ENCODE measurements around the gene ETS2.

ETS2 gene

GRCh38 chr21:38805328-38806152 lies at the start of gene ETS2:
Gene ETS2, plus strand, starts transcription at chr21:38805929. Its CDS starts 4,106 bp downstream, at chr21:38810035.
- peak; percentile 95 for DNase-seq

DNA sequence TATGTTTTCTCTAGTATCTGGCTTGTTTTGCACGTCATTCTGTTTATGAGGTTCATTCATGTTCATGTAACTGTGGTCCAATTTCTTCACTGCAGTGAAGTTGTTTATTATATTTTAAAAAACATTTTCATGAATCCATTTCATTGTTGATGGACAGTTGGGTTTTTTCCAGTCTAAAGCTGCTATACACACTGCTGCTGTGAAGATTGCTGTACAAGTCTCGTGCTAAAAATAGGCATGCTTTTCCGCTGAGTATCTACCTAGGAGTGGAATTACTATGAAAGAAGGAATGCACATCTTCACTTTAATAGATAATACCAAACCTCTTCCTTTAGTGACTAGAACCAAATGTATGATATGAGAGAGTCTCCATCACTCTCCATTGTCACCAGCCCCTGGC lies 49.0 kb upstream of the ETS2 start:
- peak; percentile 91 for DNase-seq

DNA sequence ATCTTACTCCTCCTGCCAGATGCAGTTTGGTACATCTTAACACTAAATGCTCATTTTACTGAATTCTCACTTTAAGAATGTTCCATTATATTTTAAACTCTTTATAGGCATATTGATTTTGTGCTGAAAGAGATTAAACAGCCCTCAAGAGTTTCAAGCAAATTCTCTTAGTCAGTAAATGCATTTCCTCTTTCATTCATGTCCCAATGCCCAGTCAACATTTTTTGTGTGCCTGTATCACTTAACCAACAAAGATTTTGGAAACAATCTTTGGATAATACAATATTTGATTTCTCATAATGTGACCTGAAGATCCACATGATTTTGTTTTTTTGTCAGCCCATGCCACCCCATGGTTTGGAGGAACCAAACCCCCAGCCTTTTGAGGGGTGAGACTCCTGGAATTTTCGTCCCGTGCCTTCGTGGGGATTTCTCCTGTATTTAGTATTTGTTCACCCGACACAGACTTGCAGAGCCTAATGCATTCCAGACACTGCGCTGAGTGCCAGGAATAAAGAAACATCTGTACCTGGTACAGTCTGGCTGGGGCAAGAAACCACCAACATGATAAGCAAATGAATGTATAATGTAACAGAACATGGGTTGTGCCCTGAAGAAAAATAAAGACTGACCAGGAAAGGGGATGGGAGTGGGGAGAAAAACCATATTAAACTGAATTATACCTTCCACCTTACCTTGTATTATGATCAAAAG lies 47.1 kb upstream of the ETS2 start:
- no peak for DNase-seq

GRCh38 chr21:38759413-38759812 lies 46.3 kb upstream of the ETS2 start:
- DNase-seq = peak; percentile 32

GRCh38 chr21:38760017-38760761 lies 45.5 kb upstream of the ETS2 start:
- DNase-seq = no peak

DNA sequence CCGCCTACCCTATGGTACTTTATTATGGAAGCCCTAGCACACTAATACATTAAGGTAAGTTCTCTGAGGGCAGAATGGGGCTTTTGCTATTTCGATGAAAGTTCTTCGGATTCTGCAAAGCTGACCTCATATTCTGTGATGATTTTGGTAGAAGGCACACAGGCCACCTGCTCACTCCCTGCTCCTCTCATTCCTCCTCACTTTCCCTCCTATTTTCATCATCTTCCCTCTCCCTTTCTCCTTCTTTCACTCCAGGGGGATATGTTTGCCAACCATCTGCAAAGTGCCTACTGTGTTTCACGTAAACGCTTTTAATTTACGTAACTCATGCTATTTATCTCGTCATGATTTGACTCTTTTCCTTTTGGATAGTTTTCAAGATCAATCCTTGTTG lies 45.0 kb upstream of the ETS2 start:
- DNase-seq = no peak

DNA sequence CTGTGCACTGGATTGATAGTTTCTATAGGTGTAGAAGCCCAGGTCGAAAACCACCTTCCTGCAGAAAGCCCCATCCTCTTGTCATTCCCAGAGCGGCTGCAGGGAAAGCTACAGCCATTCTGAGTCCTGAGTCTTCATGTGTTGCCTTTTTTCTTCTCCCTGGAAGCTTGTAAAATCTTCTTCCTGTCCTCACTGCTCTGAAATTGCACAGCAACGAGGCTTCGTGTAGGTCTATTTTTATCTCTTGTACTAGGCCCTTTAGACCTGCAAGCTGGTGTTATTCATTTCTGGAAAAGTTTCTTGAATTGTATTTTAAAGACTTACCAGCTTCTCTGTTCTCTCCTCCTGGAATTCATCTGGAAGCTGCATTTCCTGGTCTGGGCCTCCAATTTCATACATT lies 44.2 kb upstream of the ETS2 start:
- no peak for DNase-seq

GRCh38 chr21:38765056-38765455 lies 40.7 kb upstream of the ETS2 start:
- no peak for DNase-seq

GRCh38 chr21:38766987-38767722 lies 38.6 kb upstream of the ETS2 start:
- no peak for DNase-seq

DNA sequence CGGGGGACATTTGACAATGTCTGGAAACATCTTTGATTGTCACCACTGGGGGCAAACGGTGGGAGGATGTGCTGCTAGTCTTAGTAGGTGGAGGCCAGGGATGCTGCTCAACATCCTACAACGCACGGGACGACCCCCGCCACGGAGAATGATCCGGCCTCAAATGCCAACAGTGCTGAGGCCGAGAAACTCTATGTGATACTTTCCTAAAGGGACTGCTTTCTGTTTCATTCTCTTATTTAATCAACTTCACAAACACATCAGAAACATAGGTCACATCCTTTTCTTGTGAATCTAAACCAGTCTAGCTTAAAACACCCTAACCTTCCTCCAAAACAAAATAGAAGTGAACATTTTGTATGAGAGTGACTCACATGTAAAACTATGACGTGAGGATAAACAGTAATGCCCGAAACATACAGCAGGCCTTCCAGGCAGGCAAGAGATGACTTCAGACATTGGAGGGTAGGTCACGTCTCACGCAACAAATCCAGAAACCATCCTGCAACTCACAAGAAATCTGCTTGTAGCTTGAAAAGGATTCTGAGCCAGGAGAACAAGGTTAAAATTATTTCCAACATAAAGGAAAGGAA lies 37.2 kb upstream of the ETS2 start:
- peak; percentile 93 for DNase-seq

DNA sequence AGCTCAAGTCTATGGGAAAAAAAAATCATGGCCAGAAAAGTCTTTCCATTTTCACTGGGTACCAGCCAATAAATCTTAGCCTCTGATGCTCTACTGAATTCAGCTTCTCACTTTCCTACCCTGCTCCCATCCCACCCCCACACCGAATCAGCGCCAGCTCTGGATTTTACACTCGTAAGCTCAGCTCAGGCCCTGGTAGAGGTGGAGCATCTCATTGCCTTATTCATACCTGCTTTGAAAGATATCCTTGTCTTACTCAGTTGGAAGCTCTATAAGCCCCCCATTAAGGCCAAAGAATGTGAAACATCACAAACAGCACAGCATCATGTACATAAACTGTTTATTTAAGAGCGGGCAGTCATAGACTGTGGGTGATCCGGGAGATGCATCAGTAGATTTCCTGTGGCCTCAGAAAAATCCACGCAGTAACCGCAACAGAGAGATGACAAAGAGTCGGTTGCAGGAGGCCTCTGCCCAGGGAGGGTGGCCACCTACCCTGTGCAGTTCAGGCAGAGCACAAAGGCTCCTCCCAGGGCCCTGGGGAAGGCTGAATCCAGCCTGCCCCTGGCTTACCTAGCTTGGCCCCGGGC lies 36.4 kb upstream of the ETS2 start:
- DNase-seq = peak; percentile 92

- DNase-seq = no peak
These were observed 35.1 kb upstream of the ETS2 start for GRCh38 chr21:38770660-38771059.

DNA sequence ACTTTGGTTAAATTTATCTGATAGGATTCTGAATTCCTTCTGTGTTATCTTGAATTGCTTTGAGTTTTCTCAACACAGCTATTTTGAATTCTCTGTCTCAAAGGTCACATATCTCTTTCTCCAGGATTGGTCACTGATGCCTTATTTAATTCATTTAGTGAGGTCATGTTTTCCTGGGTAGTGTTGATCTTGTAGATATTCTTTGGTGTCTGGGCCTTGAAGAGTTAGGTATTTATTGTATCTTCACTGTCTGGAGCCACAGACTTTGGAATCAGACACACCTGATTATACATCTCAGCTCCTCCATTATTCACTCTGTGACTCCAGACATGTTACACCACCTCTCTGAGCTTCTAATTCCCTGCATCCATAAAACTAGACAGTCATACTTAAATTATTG lies 34.2 kb upstream of the ETS2 start:
- DNase-seq = peak; percentile 31

DNA sequence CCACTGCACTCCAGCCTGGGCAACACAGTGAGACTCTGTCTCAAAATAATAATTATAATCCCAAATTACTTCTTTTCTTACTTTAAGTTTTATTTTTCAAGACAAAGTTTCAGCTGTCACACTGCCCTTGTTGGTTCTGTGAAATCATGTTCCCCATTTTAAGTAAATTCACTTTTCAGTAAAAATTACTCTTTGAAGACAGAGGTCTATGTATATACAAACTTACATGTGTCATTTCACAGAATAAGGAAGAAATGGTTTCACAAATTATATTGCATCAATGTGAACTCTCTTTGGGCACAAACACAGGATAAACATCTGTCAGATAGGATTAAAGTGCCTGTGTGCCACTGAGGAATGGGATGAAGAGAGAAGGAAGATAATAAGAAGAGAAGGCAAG lies 33.1 kb upstream of the ETS2 start:
- DNase-seq = no peak

DNA sequence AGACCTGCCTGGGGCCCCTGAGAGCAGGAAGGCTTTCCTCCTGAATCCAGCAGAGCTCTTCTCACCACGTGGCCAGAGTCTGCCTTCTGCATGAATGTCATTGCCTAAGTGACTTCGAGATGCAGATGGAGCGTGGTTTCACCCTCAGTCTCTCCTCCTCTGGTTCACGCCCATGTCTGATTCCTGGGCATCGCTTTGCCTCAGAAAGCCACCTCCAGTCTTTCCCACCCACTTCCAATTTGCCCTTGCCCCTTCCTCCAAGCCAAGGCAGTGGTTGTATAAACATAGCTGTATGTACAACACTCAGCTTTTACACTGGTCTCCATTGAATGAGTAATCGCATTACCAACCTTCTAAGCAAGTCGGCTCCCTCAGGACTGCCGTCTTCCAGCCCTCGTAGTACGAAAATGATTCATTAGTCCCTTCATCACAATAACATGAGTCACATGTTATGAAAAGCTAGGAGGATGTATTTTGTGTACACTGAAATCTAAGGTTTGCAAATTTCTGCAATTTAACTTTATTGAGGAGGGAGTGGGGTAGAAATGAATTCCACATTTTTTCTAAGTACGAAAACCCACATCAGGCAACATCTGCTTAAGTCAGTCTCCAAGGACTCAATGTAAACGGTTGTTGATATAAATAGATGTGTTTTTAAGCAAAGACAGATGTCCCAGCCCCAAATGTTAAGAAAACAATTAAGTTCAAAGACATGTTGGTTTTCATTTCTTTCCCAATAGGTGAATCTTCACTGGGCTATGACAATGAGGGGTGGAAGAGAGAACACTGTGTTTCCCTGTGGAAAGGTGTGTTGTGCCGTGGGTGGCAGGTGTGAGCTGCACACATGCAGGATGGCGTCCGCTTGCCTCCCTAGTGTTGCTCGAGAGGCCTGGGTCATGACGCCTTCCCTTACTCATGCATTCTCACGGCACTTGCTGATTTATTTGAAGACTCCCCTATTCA lies 32.3 kb upstream of the ETS2 start:
- DNase-seq = peak; percentile 93

GRCh38 chr21:38774152-38774551 lies 31.6 kb upstream of the ETS2 start:
- DNase-seq = no peak

- DNase-seq = no peak
These were observed 31.0 kb upstream of the ETS2 start for GRCh38 chr21:38774586-38775285.

DNA sequence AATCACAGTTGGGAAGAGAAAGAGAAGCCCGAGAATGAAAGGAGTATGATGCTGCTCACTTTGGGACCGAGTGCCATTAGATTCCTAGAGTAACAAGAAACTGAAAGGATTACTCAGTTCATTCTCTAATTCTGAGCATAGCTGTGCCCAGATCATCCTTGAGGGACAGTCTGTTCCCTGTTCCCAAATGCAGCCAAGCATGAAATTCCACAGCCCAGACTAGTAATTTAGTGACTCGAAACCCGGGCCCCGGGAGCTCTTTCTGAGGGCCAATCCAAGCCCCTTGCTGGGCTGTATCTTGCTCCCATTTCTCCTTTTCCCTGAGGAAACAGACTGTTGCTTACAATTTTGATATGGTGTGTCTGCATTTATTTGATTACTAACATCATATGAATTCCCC lies 30.0 kb upstream of the ETS2 start:
- no peak for DNase-seq

- no peak for DNase-seq
These were observed 28.7 kb upstream of the ETS2 start for GRCh38 chr21:38777015-38777414.

- DNase-seq = no peak
These were observed 28.2 kb upstream of the ETS2 start for GRCh38 chr21:38777531-38777930.
